Muscle of leg (tissue), 16 donors: ENCODE measurements around the gene TBC1D16. TPM values are rescaled to one million over a fixed set of nuclear protein-coding genes. Genes with fewer than 3 reads are reported as not detected.

ENCODE experiments used
- DNase-seq: peaks from one replicate; pipeline ENCODE4 v3.0.0; 2013
- H3K27ac ChIP-seq: one replicate; pipeline ENCODE4 v1.5.1; 2013; ENCODE audit warnings: mild to moderate bottlenecking, low read length, control low read depth
- H3K27me3 ChIP-seq: one replicate; pipeline ENCODE4 v1.6.1; 2013; ENCODE audit warnings: low read length; ENCODE audit not compliant: control insufficient read depth, insufficient read depth
- H3K36me3 ChIP-seq: one replicate; pipeline ENCODE4 v1.6.1; 2013; ENCODE audit warnings: low read length; ENCODE audit not compliant: control insufficient read depth, insufficient read depth
- H3K4me1 ChIP-seq: one replicate; pipeline ENCODE4 v1.6.1; 2013; ENCODE audit warnings: low read length; ENCODE audit not compliant: control insufficient read depth, insufficient read depth
- H3K4me3 ChIP-seq: one replicate; pipeline ENCODE4 v1.5.1; 2013; ENCODE audit warnings: low read length, control low read depth
- H3K9me3 ChIP-seq: replicated peaks from 2 replicates; pipeline ENCODE4 v1.6.1; 2013; ENCODE audit warnings: low read depth, low read length; ENCODE audit not compliant: control insufficient read depth
- WGBS: methylation state at CpG from one replicate; pipeline ENCODE4 v1.1.5; 2013; ENCODE audit warnings: missing lambda C conversion rate; ENCODE audit not compliant: insufficient coverage; 5-methylcytosine and 5-hydroxymethylcytosine counted together
- long read RNA-seq, 11 donors: transcript quantifications; one replicate each; lab custom pipeline, GENCODE V29; 2026
- polyA plus RNA-seq, 8 donors: library from polyadenylated mRNA; unstranded; fragments of 120-200 nt; gene quantifications; one replicate each; pipeline versions ENCODE4 v1.2.1 to v1.2.3, GENCODE V29; 2013; ENCODE audit warnings: inconsistent platforms in 1 of 8, low replicate concordance in 1 of 8; ENCODE audit not compliant: insufficient read length in 8 of 8, insufficient read depth in 1 of 8
- total RNA-seq: library from RNA; stranded (reverse); fragments of 120-200 nt; gene quantifications from one replicate; pipeline ENCODE4 v1.2.4, GENCODE V29; 2013

The TBC1D16 gene, protein sequence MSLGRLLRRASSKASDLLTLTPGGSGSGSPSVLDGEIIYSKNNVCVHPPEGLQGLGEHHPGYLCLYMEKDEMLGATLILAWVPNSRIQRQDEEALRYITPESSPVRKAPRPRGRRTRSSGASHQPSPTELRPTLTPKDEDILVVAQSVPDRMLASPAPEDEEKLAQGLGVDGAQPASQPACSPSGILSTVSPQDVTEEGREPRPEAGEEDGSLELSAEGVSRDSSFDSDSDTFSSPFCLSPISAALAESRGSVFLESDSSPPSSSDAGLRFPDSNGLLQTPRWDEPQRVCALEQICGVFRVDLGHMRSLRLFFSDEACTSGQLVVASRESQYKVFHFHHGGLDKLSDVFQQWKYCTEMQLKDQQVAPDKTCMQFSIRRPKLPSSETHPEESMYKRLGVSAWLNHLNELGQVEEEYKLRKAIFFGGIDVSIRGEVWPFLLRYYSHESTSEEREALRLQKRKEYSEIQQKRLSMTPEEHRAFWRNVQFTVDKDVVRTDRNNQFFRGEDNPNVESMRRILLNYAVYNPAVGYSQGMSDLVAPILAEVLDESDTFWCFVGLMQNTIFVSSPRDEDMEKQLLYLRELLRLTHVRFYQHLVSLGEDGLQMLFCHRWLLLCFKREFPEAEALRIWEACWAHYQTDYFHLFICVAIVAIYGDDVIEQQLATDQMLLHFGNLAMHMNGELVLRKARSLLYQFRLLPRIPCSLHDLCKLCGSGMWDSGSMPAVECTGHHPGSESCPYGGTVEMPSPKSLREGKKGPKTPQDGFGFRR
- 22.6 TPM for total RNA-seq
- 10 to 100 TPM; 24.3 to 43.8 (median 35.4) TPM for polyA plus RNA-seq
- long read RNA-seq, donor 1, result 0 reads
- long read RNA-seq, donor 2, result 0 reads
- long read RNA-seq, donor 3, result 0 reads
- long read RNA-seq, donor 4, result 0 reads
- long read RNA-seq, donor 5, full-length matches to known transcripts, result 1 of 7 reads
- long read RNA-seq, donor 5, partial matches to known transcripts, result 6 of 7 reads
- long read RNA-seq, donor 5, other reads (novel, unspliced or antisense), result 0 of 7 reads
- long read RNA-seq, donor 6, result 0 reads
- long read RNA-seq, donor 7, full-length matches to known transcripts, result 1 of 9 reads
- long read RNA-seq, donor 7, partial matches to known transcripts, result 8 of 9 reads
- long read RNA-seq, donor 7, other reads (novel, unspliced or antisense), result 0 of 9 reads
- long read RNA-seq, donor 8, result 0 reads
- long read RNA-seq, donor 9, full-length matches to known transcripts, result 1 of 1 reads
- long read RNA-seq, donor 9, partial matches to known transcripts, result 0 of 1 reads
- long read RNA-seq, donor 9, other reads (novel, unspliced or antisense), result 0 of 1 reads
- long read RNA-seq, donor 10, full-length matches to known transcripts, result 1 of 1 reads
- long read RNA-seq, donor 10, partial matches to known transcripts, result 0 of 1 reads
- long read RNA-seq, donor 10, other reads (novel, unspliced or antisense), result 0 of 1 reads
- long read RNA-seq, donor 11, result 0 reads

DNA sequence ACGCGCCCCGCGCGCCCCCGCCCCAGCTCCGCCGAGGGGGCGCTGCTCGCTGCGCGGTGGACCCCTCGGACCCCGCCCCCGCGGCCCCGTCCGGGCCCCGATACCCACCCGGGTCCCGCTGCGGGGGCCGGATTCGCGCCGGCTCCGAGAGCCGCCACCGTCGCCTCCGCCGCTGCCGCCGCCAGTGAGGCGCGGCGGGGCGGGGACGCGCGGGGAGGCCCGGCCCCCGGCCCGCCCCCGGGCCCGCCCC, at the start of gene TBC1D16:
Gene TBC1D16 (minus strand): TSS at position 186 of the 250 bp plus-strand sequence. CDS start 22,325 bp downstream, outside the sequence.
- H3K9me3 ChIP-seq, result no peaks in the 10 kb centered on the region
- peaks cover 9% of the 10 kb centered on the region for H3K36me3 ChIP-seq
- H3K4me1 ChIP-seq, result peaks cover 34% of the 10 kb centered on the region
- H3K27me3 ChIP-seq, result no peaks in the 10 kb centered on the region
- peak within 1 kb of the TSS; percentile 90 for H3K4me3 ChIP-seq
- WGBS, result under 1% methylated on average over 42 of the region's 46 CpGs
- no peak for DNase-seq
- H3K27ac ChIP-seq, result peak within 1 kb of the TSS; percentile 96

DNA sequence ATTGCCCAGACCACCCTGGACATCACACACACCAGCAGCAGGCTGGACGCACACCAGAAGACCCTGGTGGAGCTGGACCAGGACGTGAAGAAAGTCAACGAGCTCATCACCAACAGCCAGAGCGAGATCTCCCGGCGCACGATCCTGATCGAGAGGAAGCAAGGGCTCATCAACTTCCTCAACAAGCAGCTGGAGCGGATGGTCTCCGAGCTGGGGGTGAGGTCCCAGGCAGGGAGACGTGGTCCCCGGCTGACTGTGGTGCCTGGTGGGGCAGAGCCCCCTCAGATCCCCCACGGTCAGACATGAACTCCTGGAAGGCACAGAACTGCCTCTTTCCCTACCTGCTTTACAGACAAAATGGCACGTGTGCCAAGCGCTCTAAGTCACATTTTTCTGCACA, 49.1 kb upstream of the TBC1D16 start:
- Histone ChIP-seq H3K4me3 (no peak overlapping the region), H3K36me3 (peaks cover 4% of the 10 kb centered on the region), H3K27ac (no peak overlapping the region), H3K4me1 (peaks cover 7% of the 10 kb centered on the region), H3K9me3 (no peaks in the 10 kb centered on the region), H3K27me3 (no peaks in the 10 kb centered on the region)
- WGBS, result 81% methylated on average over 15 of the region's 15 CpGs
- no peak for DNase-seq

DNA sequence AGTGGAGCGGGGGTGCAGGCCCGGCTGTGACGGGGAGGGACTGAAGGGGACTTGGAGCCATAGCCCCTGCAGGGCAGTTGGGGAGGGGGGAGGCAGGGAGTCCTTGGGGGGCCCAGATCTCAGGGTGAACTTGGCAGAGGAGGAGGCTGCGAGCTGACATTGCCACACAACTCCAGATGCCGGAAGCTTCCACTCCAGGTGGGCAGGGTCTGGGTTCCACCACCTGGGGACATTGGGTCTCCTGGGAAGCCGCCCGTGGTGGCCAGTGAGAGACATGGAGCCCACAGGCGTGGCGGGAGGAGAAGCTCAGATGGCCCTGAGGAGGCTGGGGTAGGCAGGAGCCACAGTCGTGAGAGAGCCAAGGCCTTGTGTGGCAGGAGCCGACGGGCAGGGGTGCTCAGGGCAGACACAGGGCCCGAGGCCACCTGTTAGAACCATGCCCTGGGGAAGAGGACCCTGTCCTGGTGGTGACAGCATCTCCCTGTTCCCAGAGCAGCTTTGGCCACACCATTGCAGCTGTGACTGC, 47.5 kb upstream of the TBC1D16 start:
- H3K27ac ChIP-seq, result no peak overlapping the region
- no peaks in the 10 kb centered on the region for H3K9me3 ChIP-seq
- peaks cover 7% of the 10 kb centered on the region for H3K4me1 ChIP-seq
- H3K36me3 ChIP-seq, result peaks cover 2% of the 10 kb centered on the region
- H3K27me3 ChIP-seq, result no peaks in the 10 kb centered on the region
- no peak for DNase-seq
- 81% methylated on average over 11 of the region's 13 CpGs for WGBS
- H3K4me3 ChIP-seq, result no peak overlapping the region

DNA sequence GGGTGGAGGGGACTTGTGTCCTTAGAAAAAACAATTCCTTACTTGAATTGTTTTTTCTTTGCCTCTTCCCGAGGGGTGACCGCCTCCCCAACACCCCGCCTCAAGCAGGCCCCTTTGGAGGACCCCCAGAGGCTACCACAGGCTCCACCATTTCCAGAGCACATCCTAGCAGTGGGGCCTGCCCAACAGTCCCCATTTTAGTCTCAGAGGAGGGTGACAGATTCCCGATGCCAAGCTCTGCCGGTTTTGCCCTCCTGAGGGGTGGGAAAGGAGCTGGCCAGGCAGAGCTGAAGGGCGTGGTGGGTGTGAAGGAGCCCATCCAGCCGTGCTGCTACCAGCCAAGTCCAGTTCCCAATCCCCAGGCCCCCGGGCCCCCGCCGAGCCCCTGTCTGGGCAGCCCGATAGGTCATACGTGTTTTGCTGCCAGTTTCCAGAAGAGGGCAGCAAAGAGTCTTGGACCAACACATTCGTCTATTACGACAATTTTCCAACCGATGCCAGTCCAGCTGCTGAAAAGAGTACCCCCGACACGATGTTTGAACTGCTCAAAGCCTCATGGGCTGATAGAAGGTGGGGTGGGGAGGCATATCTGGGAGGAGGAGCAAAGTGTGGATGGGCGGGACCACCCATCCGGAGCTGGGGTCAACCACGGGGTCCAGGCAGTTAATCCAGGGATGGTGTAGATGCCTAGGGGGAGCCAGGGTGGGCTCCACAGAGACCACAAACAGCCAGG, 46.9 kb upstream of the TBC1D16 start:
- WGBS, result 21% methylated on average over 17 of the region's 20 CpGs
- H3K4me3 ChIP-seq, result no peak overlapping the region
- peak; percentile 86 for DNase-seq
- H3K4me1 ChIP-seq, result peaks cover 7% of the 10 kb centered on the region
- H3K36me3 ChIP-seq, result peaks cover 2% of the 10 kb centered on the region
- H3K27ac ChIP-seq, result no peak overlapping the region
- no peaks in the 10 kb centered on the region for H3K9me3 ChIP-seq
- no peaks in the 10 kb centered on the region for H3K27me3 ChIP-seq

DNA sequence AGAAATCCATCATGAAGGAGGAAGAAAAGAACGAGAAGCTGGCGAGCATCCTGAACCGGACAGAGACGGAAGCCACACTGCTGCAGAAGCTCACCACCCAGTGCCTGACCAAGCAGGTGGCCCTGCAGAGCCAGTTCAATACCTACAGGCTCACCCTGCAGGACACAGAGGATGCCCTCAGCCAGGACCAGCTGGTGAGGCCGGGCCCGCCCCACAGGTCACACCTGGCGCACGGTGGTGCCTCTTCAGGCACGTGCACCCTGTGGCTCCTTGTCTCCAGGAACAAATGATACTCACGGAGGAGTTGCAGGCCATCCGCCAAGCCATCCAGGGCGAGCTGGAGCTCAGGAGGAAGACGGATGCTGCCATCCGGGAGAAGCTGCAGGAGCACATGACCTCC, 45.9 kb upstream of the TBC1D16 start:
- Histone ChIP-seq H3K9me3 (no peaks in the 10 kb centered on the region), H3K27me3 (no peaks in the 10 kb centered on the region), H3K36me3 (peaks cover 2% of the 10 kb centered on the region), H3K4me3 (no peak overlapping the region), H3K27ac (no peak overlapping the region), H3K4me1 (peaks cover 7% of the 10 kb centered on the region)
- 86% methylated on average over 14 of the region's 14 CpGs for WGBS
- DNase-seq, result no peak

DNA sequence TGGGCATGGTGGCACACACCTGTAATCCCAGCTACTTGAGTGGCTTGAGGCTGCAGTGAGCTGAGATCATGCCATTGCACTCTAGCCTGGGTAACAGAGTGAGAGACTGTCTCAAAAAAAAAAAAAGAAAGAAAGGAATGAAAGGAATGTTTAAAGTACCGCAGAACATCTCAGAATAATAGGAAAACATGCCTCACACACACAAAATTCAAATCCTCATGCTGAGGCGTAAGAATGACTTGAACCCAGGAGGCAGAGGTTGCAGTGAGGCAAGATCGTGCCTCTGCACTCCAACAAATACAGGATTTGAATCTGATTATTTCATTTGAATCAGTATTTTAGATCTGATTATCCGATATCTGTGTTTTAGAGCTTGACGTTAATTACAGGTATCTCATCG, 44.4 kb upstream of the TBC1D16 start:
- H3K36me3 ChIP-seq, result peaks cover 2% of the 10 kb centered on the region
- no peak overlapping the region for H3K27ac ChIP-seq
- H3K4me3 ChIP-seq, result no peak overlapping the region
- no peaks in the 10 kb centered on the region for H3K9me3 ChIP-seq
- DNase-seq, result no peak
- H3K4me1 ChIP-seq, result peaks cover 7% of the 10 kb centered on the region
- no peaks in the 10 kb centered on the region for H3K27me3 ChIP-seq
- WGBS, result 83% methylated on average over 3 of the region's 6 CpGs

DNA sequence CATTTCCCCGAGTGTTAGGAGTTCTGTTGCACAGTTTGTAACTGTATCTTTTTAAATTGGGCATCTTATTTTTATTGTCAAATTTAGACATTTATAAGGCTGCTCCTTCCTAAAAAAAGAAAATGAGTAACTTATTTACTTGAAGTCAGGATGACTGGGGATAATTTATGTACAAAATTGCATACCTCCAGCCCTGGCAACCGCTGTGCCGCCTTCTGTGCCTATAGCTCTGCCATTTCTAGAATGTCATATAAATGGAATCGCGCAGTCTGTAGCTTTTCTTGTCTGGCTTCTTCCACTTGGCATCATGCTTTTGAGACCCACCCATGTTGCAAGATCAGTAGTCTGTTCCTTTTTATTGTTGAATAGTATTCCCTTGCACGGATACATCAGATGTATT, 36.7 kb upstream of the TBC1D16 start:
- Histone ChIP-seq H3K27ac (no peak overlapping the region), H3K4me3 (no peak overlapping the region), H3K9me3 (no peaks in the 10 kb centered on the region), H3K4me1 (peaks cover 20% of the 10 kb centered on the region), H3K36me3 (peaks cover 4% of the 10 kb centered on the region), H3K27me3 (no peaks in the 10 kb centered on the region)
- 96% methylated on average over 3 of the region's 6 CpGs for WGBS
- no peak for DNase-seq

DNA sequence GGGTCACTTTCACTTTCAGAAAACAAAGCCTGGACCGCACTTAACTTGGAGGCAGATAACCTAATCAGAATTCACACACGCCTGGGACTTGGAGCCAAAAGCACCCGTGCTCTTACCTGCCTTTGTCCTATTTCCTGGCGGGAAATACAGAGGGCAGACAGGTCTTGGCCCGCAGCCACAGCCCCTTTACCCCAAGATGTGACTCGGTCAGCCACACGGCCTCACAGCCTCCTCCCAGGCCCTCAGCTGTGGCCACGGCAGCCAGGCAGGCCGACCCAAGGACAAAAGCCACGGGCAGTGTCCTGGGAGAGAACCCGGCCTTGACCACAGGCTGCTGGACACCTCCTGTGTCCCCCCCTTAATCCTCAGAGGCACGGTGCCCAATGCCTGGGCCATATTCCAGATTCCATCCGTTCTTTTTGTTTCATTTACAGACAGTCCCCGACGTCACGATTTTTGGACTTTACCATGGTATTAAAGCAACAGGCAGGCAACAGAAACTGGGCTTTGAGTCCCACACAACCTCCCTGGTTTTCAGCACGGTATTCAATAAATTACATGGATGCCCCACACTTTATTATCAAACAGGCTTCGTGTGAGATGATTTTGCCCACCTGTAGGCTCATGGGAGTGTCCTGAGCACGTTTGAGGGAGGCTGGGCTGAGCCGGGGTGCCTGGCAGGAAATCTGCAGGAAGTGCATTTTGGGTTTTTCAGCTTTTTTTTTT, 35.6 kb upstream of the TBC1D16 start:
- peak; percentile 77 for DNase-seq
- peak overlapping the region; percentile 88 for H3K27ac ChIP-seq
- H3K4me1 ChIP-seq, result peaks cover 20% of the 10 kb centered on the region
- H3K36me3 ChIP-seq, result peaks cover 11% of the 10 kb centered on the region
- no peaks in the 10 kb centered on the region for H3K9me3 ChIP-seq
- no peaks in the 10 kb centered on the region for H3K27me3 ChIP-seq
- 36% methylated on average over 16 of the region's 20 CpGs for WGBS
- peak overlapping the region; percentile 24 for H3K4me3 ChIP-seq
